ENCODE results near the gene COL19A1.

The COL19A1 gene

GRCh38 chr6:69846770-69847491 lies 19.4 kb upstream of the COL19A1 start:
- H3K36me3 Mint-ChIP-seq: no peaks in the 10 kb centered on the region
- H3K4me1 Mint-ChIP-seq (ENCODE audit: low read depth): no peaks in the 10 kb centered on the region
- H3K9me3 Mint-ChIP-seq (ENCODE audit: low read depth): no peaks in the 10 kb centered on the region
- H3K27me3 Mint-ChIP-seq: peaks cover 18% of the 10 kb centered on the region
- no peak overlapping the region for H3K27ac Mint-ChIP-seq
- no peak overlapping the region for H3K4me3 Mint-ChIP-seq

GRCh38 chr6:69847492-69847788 lies 18.9 kb upstream of the COL19A1 start:
- peaks cover 2% of the 10 kb centered on the region for H3K36me3 Mint-ChIP-seq
- peaks cover 19% of the 10 kb centered on the region for H3K27me3 Mint-ChIP-seq
- no peak overlapping the region for H3K4me3 Mint-ChIP-seq
- H3K27ac Mint-ChIP-seq: no peak overlapping the region
- H3K4me1 Mint-ChIP-seq (ENCODE audit: low read depth): no peaks in the 10 kb centered on the region
- peaks cover 2% of the 10 kb centered on the region for H3K9me3 Mint-ChIP-seq (ENCODE audit: low read depth)

- Mint-ChIP-seq H3K27ac (no peak overlapping the region), H3K27me3 (peaks cover 23% of the 10 kb centered on the region), H3K4me3 (no peak overlapping the region), H3K4me1 (ENCODE audit: low read depth) (no peaks in the 10 kb centered on the region), H3K36me3 (peaks cover 8% of the 10 kb centered on the region), H3K9me3 (ENCODE audit: low read depth) (peaks cover 13% of the 10 kb centered on the region)
Observed at GRCh38 chr6:69848552-69848951, 17.8 kb upstream of the COL19A1 start.

GRCh38 chr6:69852706-69853105 lies 13.7 kb upstream of the COL19A1 start:
- Mint-ChIP-seq H3K27me3 (peaks cover 15% of the 10 kb centered on the region), H3K9me3 (ENCODE audit: low read depth) (peaks cover 15% of the 10 kb centered on the region), H3K4me3 (no peak overlapping the region), H3K4me1 (ENCODE audit: low read depth) (no peaks in the 10 kb centered on the region), H3K36me3 (peaks cover 8% of the 10 kb centered on the region), H3K27ac (no peak overlapping the region)

GRCh38 chr6:69861986-69862385 lies 4.4 kb upstream of the COL19A1 start:
- peaks cover 4% of the 10 kb centered on the region for H3K9me3 Mint-ChIP-seq (ENCODE audit: low read depth)
- no peak overlapping the region for H3K4me3 Mint-ChIP-seq
- no peak overlapping the region for H3K27ac Mint-ChIP-seq
- no peaks in the 10 kb centered on the region for H3K27me3 Mint-ChIP-seq
- peaks cover 11% of the 10 kb centered on the region for H3K4me1 Mint-ChIP-seq (ENCODE audit: low read depth)
- no peaks in the 10 kb centered on the region for H3K36me3 Mint-ChIP-seq

- Mint-ChIP-seq H3K27me3 (peaks cover 5% of the 10 kb centered on the region), H3K4me3 (no peak overlapping the region), H3K4me1 (ENCODE audit: low read depth) (peaks cover 22% of the 10 kb centered on the region), H3K27ac (no peak overlapping the region), H3K36me3 (no peaks in the 10 kb centered on the region), H3K9me3 (ENCODE audit: low read depth) (peaks cover 4% of the 10 kb centered on the region)
Observed at GRCh38 chr6:69863766-69864165, 2.6 kb upstream of the COL19A1 start.

- Mint-ChIP-seq H3K27ac (no peak overlapping the region), H3K27me3 (peaks cover 12% of the 10 kb centered on the region), H3K4me1 (ENCODE audit: low read depth) (peaks cover 22% of the 10 kb centered on the region), H3K9me3 (ENCODE audit: low read depth) (peaks cover under 1% of the 10 kb centered on the region), H3K4me3 (no peak overlapping the region), H3K36me3 (no peaks in the 10 kb centered on the region)
Observed at GRCh38 chr6:69865126-69865525, 1.2 kb upstream of the COL19A1 start.

- Mint-ChIP-seq H3K4me1 (ENCODE audit: low read depth) (peaks cover 22% of the 10 kb centered on the region), H3K4me3 (peak overlapping the region; percentile 87), H3K27me3 (peaks cover 19% of the 10 kb centered on the region), H3K27ac (peak overlapping the region; percentile 62), H3K36me3 (no peaks in the 10 kb centered on the region), H3K9me3 (ENCODE audit: low read depth) (no peaks in the 10 kb centered on the region)
Observed at GRCh38 chr6:69866770-69867638, 648 bp downstream of the COL19A1 start.

- Mint-ChIP-seq H3K9me3 (ENCODE audit: low read depth) (no peaks in the 10 kb centered on the region), H3K27me3 (peaks cover 19% of the 10 kb centered on the region), H3K4me3 (peak overlapping the region; percentile 87), H3K4me1 (ENCODE audit: low read depth) (peaks cover 22% of the 10 kb centered on the region), H3K27ac (peak overlapping the region; percentile 52), H3K36me3 (no peaks in the 10 kb centered on the region)
Observed at GRCh38 chr6:69867639-69867976, 1.3 kb downstream of the COL19A1 start.

- no peak overlapping the region for H3K27ac Mint-ChIP-seq
Observed at GRCh38 chr6:69868252-69868804, 2.0 kb downstream of the COL19A1 start.

GRCh38 chr6:69868961-69869360 lies 2.6 kb downstream of the COL19A1 start:
- Mint-ChIP-seq H3K4me3 (peak overlapping the region; percentile 87), H3K27ac (no peak overlapping the region), H3K4me1 (ENCODE audit: low read depth) (peaks cover 22% of the 10 kb centered on the region), H3K36me3 (peaks cover 2% of the 10 kb centered on the region), H3K27me3 (peaks cover 24% of the 10 kb centered on the region), H3K9me3 (ENCODE audit: low read depth) (no peaks in the 10 kb centered on the region)

More at GRCh38 chr6:69868252-69868804, 2.0 kb downstream of the COL19A1 start:
- Mint-ChIP-seq H3K27me3 (peaks cover 19% of the 10 kb centered on the region), H3K4me3 (peak overlapping the region; percentile 87), H3K9me3 (ENCODE audit: low read depth) (no peaks in the 10 kb centered on the region), H3K36me3 (no peaks in the 10 kb centered on the region), H3K4me1 (ENCODE audit: low read depth) (peaks cover 22% of the 10 kb centered on the region)

- Mint-ChIP-seq H3K27me3 (peaks cover 27% of the 10 kb centered on the region), H3K27ac (no peak overlapping the region), H3K4me1 (ENCODE audit: low read depth) (peaks cover 19% of the 10 kb centered on the region), H3K36me3 (peaks cover 2% of the 10 kb centered on the region), H3K4me3 (no peak overlapping the region), H3K9me3 (ENCODE audit: low read depth) (no peaks in the 10 kb centered on the region)
Observed at GRCh38 chr6:69871107-69871506, 4.8 kb downstream of the COL19A1 start.

GRCh38 chr6:69873291-69873690 lies 6.9 kb downstream of the COL19A1 start:
- Mint-ChIP-seq H3K27ac (no peak overlapping the region), H3K9me3 (ENCODE audit: low read depth) (no peaks in the 10 kb centered on the region), H3K27me3 (peaks cover 24% of the 10 kb centered on the region), H3K4me3 (no peak overlapping the region), H3K36me3 (peaks cover 2% of the 10 kb centered on the region), H3K4me1 (ENCODE audit: low read depth) (peaks cover 2% of the 10 kb centered on the region)

GRCh38 chr6:69875715-69876114 lies 9.4 kb downstream of the COL19A1 start:
- H3K4me1 Mint-ChIP-seq (ENCODE audit: low read depth): no peaks in the 10 kb centered on the region
- no peak overlapping the region for H3K4me3 Mint-ChIP-seq
- H3K9me3 Mint-ChIP-seq (ENCODE audit: low read depth): no peaks in the 10 kb centered on the region
- H3K27me3 Mint-ChIP-seq: peaks cover 10% of the 10 kb centered on the region
- H3K36me3 Mint-ChIP-seq: peaks cover 2% of the 10 kb centered on the region
- no peak overlapping the region for H3K27ac Mint-ChIP-seq

GRCh38 chr6:69878795-69879194 lies 12.4 kb downstream of the COL19A1 start:
- no peaks in the 10 kb centered on the region for H3K36me3 Mint-ChIP-seq
- peaks cover 12% of the 10 kb centered on the region for H3K27me3 Mint-ChIP-seq
- no peak overlapping the region for H3K4me3 Mint-ChIP-seq
- no peaks in the 10 kb centered on the region for H3K4me1 Mint-ChIP-seq (ENCODE audit: low read depth)
- no peak overlapping the region for H3K27ac Mint-ChIP-seq
- no peaks in the 10 kb centered on the region for H3K9me3 Mint-ChIP-seq (ENCODE audit: low read depth)

All from activated naive CD8-positive, alpha-beta T cell (primary cell).